Neutrophil (primary cell): ENCODE measurements around the gene SORD.

ENCODE experiments used
- H3K27ac ChIP-seq: fragments of 200-600 bp; sonication (generic); 2 replicates; pipeline ENCODE4 v1.5.1; 2016; ENCODE audit warnings: mild to moderate bottlenecking, moderate library complexity
- H3K27me3 ChIP-seq: fragments of 200-600 bp; sonication (generic); 2 replicates; pipeline ENCODE4 v1.6.0; 2016; ENCODE audit warnings: mild to moderate bottlenecking
- H3K36me3 ChIP-seq: fragments of 200-600 bp; sonication (generic); 2 replicates; pipeline ENCODE4 v1.5.1; 2017
- H3K4me1 ChIP-seq, 2 experiments: fragments of 200-600 bp in 1 of 2; sonication (generic) in 1 of 2; 1 replicate in 1 of 2; 2 replicates in 1 of 2; pipeline versions ENCODE4 v1.5.1 to v1.6.1; 2013 to 2016; ENCODE audit warnings: low read depth in 1 of 2, low read length in 1 of 2, mild to moderate bottlenecking in 1 of 2, moderate library complexity in 1 of 2; ENCODE audit not compliant: control insufficient read depth in 1 of 2, insufficient read depth in 1 of 2
- H3K4me3 ChIP-seq, 2 experiments: fragments of 200-600 bp in 1 of 2; sonication (generic) in 1 of 2; 1 replicate in 1 of 2; 2 replicates in 1 of 2; pipeline ENCODE4 v1.5.1; 2013 to 2016; ENCODE audit warnings: low read depth in 1 of 2, low read length in 1 of 2, mild to moderate bottlenecking in 1 of 2, moderate library complexity in 1 of 2
- H3K9me3 ChIP-seq: fragments of 200-600 bp; sonication (generic); 2 replicates; pipeline ENCODE4 v1.5.1; 2016
- CTCF ChIP-seq: fragments of 200-600 bp; sonication (generic); IDR thresholded peaks from 2 replicates; pipeline ENCODE4 v1.5.1; 2016; ENCODE audit warnings: antibody characterized with exemption

SORD gene

GRCh38 chr15:45083223-45083622 lies 60.2 kb downstream of the SORD start:
- Histone ChIP-seq H3K4me3 (no peak overlapping the region), H3K36me3 (no peaks in the 10 kb centered on the region), H3K9me3 (no peaks in the 10 kb centered on the region), H3K27ac (no peak overlapping the region), H3K4me1 (no peaks in the 10 kb centered on the region), H3K27me3 (peaks cover 9% of the 10 kb centered on the region)
- no peak for TF ChIP-seq CTCF

DNA sequence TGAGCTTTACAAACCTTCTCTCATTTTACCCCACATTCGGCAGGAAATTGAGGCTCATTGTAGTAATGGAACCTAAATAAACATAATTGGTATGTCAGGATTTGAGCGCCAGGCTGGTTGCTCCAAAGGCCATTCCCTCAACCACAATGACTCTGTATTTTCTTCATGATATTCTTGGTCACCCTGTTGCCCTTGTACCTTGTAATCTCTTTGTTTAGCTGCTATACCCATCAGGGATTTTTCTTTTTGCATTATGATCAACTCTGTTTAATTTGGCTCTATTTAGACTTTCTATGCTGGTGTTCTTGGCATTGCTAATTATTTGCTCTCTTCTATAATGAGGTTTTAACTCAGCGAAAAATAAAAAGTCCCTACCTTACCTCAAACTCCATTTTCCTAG lies 61.2 kb downstream of the SORD start:
- no peak for TF ChIP-seq CTCF
- Histone ChIP-seq H3K4me1 (no peaks in the 10 kb centered on the region), H3K36me3 (no peaks in the 10 kb centered on the region), H3K27me3 (peaks cover 9% of the 10 kb centered on the region), H3K4me3 (no peak overlapping the region), H3K27ac (no peak overlapping the region), H3K9me3 (no peaks in the 10 kb centered on the region)

- no peaks in the 10 kb centered on the region for H3K36me3 ChIP-seq
- H3K27ac ChIP-seq, result no peak overlapping the region
- no peak for TF ChIP-seq CTCF
- no peaks in the 10 kb centered on the region for H3K9me3 ChIP-seq
- H3K27me3 ChIP-seq, result peaks cover 9% of the 10 kb centered on the region
- no peaks in the 10 kb centered on the region for H3K4me1 ChIP-seq
- H3K4me3 ChIP-seq, result no peak overlapping the region
Observed at GRCh38 chr15:45087513-45087912, 64.5 kb downstream of the SORD start.

GRCh38 chr15:45088801-45089711 lies 66.1 kb downstream of the SORD start:
- Histone ChIP-seq H3K27me3 (peaks cover 9% of the 10 kb centered on the region), H3K36me3 (no peaks in the 10 kb centered on the region), H3K27ac (no peak overlapping the region), H3K4me1 (no peaks in the 10 kb centered on the region), H3K9me3 (no peaks in the 10 kb centered on the region), H3K4me3 (no peak overlapping the region)
- no peak for TF ChIP-seq CTCF

DNA sequence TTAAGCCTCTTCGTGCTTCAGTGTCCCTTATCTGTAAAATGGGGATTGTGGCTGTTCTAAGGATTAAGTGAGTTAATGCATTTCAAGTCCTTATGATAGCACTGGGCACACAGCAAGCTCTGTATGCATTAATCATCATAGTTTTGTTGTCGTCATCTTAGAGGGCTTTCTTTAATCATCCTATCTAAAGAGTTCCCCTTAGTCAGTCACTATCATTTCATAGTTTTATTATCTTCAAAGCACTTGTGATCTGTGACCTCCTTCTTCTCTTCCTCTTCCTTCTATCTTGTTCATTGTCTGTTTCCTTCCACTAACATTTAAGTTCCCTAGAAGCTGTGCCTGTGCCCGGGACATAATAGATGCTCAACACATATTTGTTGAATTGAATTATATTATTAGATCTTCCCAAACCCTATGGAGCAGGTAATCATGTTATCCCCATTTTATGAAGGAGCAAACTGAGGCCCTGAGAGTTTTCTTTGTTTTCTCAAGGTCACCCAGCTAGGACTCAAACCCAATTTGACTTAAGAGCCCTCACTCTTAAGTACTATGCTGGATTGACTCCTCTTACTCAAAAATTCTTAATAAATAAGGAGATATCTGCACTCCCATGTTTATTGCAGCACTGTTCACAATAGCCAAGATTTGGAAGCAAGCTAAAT lies 66.8 kb downstream of the SORD start:
- Histone ChIP-seq H3K27me3 (peaks cover 9% of the 10 kb centered on the region), H3K36me3 (no peaks in the 10 kb centered on the region), H3K27ac (no peak overlapping the region), H3K9me3 (no peaks in the 10 kb centered on the region), H3K4me1 (no peaks in the 10 kb centered on the region), H3K4me3 (no peak overlapping the region)
- TF ChIP-seq CTCF, result no peak
